Stimulated activated CD4-positive, alpha-beta T cell treated with anti-CD3 and anti-CD28 coated beads, Interleukin-4, amount 100 ng/mL, for 24 hours (primary cell): ENCODE results near the gene PLXNA4.

ENCODE experiments used
- DNase-seq: peaks from one replicate; pipeline ENCODE4 v3.0.0-alpha.2; 2020

Gene PLXNA4

GRCh38 chr7:132564090-132564489, 12.2 kb downstream of the PLXNA4 start:
- no peak for DNase-seq

GRCh38 chr7:132562690-132563089, 13.6 kb downstream of the PLXNA4 start:
- no peak for DNase-seq

GRCh38 chr7:132561763-132562162, 14.5 kb downstream of the PLXNA4 start:
- no peak for DNase-seq

GRCh38 chr7:132560825-132561529, 15.3 kb downstream of the PLXNA4 start:
- DNase-seq = no peak

- no peak for DNase-seq
Observed at GRCh38 chr7:132560105-132560504, 16.2 kb downstream of the PLXNA4 start.

- DNase-seq = no peak
Observed at GRCh38 chr7:132558815-132559214, 17.5 kb downstream of the PLXNA4 start.

- no peak for DNase-seq
Observed at GRCh38 chr7:132557489-132558044, 18.7 kb downstream of the PLXNA4 start.

GRCh38 chr7:132554446-132554845, 21.8 kb downstream of the PLXNA4 start:
- no peak for DNase-seq

- DNase-seq = no peak
Observed at GRCh38 chr7:132553031-132553430, 23.2 kb downstream of the PLXNA4 start.

- no peak for DNase-seq
Observed at GRCh38 chr7:132551886-132552285, 24.4 kb downstream of the PLXNA4 start.

- no peak for DNase-seq
Observed at GRCh38 chr7:132551439-132551838, 24.8 kb downstream of the PLXNA4 start.

- DNase-seq = no peak
Observed at GRCh38 chr7:132548489-132549078, 27.7 kb downstream of the PLXNA4 start.

- DNase-seq = no peak
Observed at GRCh38 chr7:132547821-132548220, 28.4 kb downstream of the PLXNA4 start.

- DNase-seq = no peak
Observed at GRCh38 chr7:132546366-132547127, 29.7 kb downstream of the PLXNA4 start.

- no peak for DNase-seq
Observed at GRCh38 chr7:132545756-132546155, 30.5 kb downstream of the PLXNA4 start.

GRCh38 chr7:132544999-132545398, 31.3 kb downstream of the PLXNA4 start:
- no peak for DNase-seq

GRCh38 chr7:132544025-132544424, 32.2 kb downstream of the PLXNA4 start:
- no peak for DNase-seq

- DNase-seq = no peak
Observed at GRCh38 chr7:132542895-132543294, 33.4 kb downstream of the PLXNA4 start.

- DNase-seq = no peak
Observed at GRCh38 chr7:132541656-132542055, 34.6 kb downstream of the PLXNA4 start.

GRCh38 chr7:132537456-132538145, 38.7 kb downstream of the PLXNA4 start:
- no peak for DNase-seq

- DNase-seq = no peak
Observed at GRCh38 chr7:132536654-132537395, 39.4 kb downstream of the PLXNA4 start.

- no peak for DNase-seq
Observed at GRCh38 chr7:132533916-132534315, 42.4 kb downstream of the PLXNA4 start.
